Breast epithelium (tissue), 4 donors: ENCODE results near the gene REV3L. TPM values are rescaled to one million over a fixed set of nuclear protein-coding genes. Genes with fewer than 3 reads are reported as not detected.
"Not testable (repeated sequence)": the region's sequence is repeated elsewhere in the genome, so short reads cannot be mapped to it uniquely, and the experiment has no call there.

ENCODE experiments used
- DNase-seq, 2 donors: peaks; one replicate each; pipeline ENCODE4 v3.0.0-alpha.2; 2019; ENCODE audit warnings: low spot score in 2 of 2
- H3K27ac ChIP-seq, 2 donors: fragments of 200-600 bp; sonication (generic) in 1 of 2; one replicate each; pipeline ENCODE4 v1.5.1; 2016 to 2019; ENCODE audit warnings: mild to moderate bottlenecking in 1 of 2
- H3K27me3 ChIP-seq, 2 donors: fragments of 200-600 bp; sonication (generic) in 1 of 2; one replicate each; pipeline versions ENCODE4 v1.5.1 to v1.6.0; 2017 to 2019; ENCODE audit warnings: control low read depth in 1 of 2, mild to moderate bottlenecking in 1 of 2
- H3K36me3 ChIP-seq: fragments of 200-600 bp; one replicate; pipeline ENCODE4 v1.5.1; 2019
- H3K4me1 ChIP-seq, 2 donors: fragments of 200-600 bp; sonication (generic); one replicate each; pipeline ENCODE4 v1.5.1; 2016 to 2019; ENCODE audit warnings: control low read depth in 1 of 2
- H3K4me3 ChIP-seq, 3 donors: fragments of 200-600 bp; sonication (generic); 1 replicate in 2 of 3; 2 replicates in 1 of 3; pipeline ENCODE4 v1.5.1; 2016 to 2019; ENCODE audit warnings: mild to moderate bottlenecking in 3 of 3, moderate library complexity in 2 of 3
- H3K9me3 ChIP-seq, 2 donors: fragments of 200-600 bp; sonication (generic) in 1 of 2; one replicate each; pipeline ENCODE4 v1.5.1; 2016 to 2019; ENCODE audit warnings: control low read depth in 1 of 2
- POLR2A ChIP-seq: fragments of 450-650 bp; IDR thresholded peaks from one replicate; pipeline ENCODE4 v1.6.1; 2016; ENCODE audit warnings: antibody characterized with exemption, mild to moderate bottlenecking, moderate library complexity
- POLR2AphosphoS5 ChIP-seq, 3 donors: sonication (generic); formaldehyde crosslinking; IDR thresholded peaks; one replicate each; pipeline ENCODE4 v1.6.1; 2017; ENCODE audit warnings: antibody characterized with exemption in 3 of 3
- intact Hi-C: fragments of 100-400 bp; cut with DNase I; formaldehyde crosslinking; loops from one replicate; pipeline ENCODE4 v1.15.1; 2023; ENCODE audit warnings: low total_unique reads
- total RNA-seq, 3 donors: library from RNA; depleted of rRNA; stranded (reverse); fragments of >200 nt; gene quantifications; one replicate each; pipeline ENCODE4 v1.1.0, GENCODE V29; 2016
- TF ChIP-seq, protein P1 (sequence below), 3 donors: fragments of 450-650 bp; IDR thresholded peaks; one replicate each; pipeline ENCODE4 v1.5.1; 2016 to 2017; ENCODE audit warnings: antibody characterized with exemption in 3 of 3, mild to moderate bottlenecking in 3 of 3, moderate library complexity in 3 of 3

Gene REV3L
- total RNA-seq, 3 donors from 2014 or later = 50.3 to 108 (median 82.3) TPM

DNA sequence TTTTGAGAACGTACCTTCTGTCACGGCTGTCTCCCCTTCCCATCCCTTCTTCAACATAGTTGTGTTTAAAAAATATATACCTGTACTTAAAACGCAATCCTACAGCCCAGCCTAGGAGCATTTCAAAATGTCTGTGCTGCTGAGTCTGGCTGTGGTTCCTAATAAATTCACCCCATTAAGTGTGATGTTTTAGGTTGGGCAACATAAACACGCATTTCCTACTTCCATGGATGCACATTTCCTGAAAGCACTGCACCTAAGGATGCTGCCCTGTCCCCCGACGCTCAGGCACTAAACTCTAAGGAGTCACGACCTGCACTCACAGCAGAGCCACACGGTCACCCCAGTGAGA is 1.2 kb downstream of the REV3L start:
- H3K4me1 ChIP-seq = peaks cover 0 to 6% of the 10 kb centered on the region in 2 donors

DNA sequence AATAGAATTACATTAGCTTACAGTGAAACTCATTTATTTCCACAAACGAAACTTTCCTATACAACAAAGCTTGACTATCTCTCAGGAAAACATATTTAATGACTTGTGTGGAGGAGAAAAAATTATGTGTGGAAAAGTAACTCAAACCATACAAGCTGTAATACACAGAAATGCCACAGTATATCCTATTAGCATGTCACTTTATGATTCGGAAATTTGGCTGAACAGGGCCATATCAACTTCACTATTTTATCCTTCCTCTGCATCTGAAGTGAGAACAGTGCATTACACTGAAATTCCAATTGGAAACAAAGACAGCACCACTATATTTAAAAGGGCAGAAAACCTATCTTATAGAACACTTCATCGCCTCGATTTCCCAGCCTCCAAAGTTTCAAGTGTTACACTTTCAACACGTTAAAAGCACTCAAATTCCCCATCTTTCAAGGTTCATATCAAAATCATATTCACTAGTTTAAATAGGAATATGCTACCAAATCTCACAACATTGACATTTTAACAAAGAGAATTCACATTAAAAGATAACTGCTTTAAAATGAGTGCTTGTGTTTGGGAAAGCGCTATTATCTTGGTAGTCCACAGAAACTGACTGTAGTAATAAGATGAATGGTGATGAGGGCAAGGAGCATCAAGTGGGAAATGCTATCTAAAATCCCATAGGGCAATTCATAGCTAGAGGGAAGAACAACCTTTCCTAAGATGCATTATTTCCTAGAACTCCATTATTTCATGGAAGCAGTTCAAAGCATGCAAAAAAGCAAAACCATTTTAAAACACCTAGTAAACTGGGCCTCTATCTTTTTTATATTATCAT is 1.8 kb downstream of the REV3L start:
- no peaks in the 10 kb centered on the region for H3K36me3 ChIP-seq
- H3K4me3 ChIP-seq = peak overlapping the region; percentile 89 to 100 (median 99)
- intact Hi-C loops = loop anchor here (10.0 kb wide), 1 partner anchor 124 kb away; the partner anchor contains the start of gene TRAF3IP2
- DNase-seq = no peak
- no peaks in the 10 kb centered on the region for H3K27me3 ChIP-seq
- peaks cover 0 to 6% of the 10 kb centered on the region in 2 donors for H3K4me1 ChIP-seq
- H3K27ac ChIP-seq = peak overlapping the region; percentile 98 to 100
- H3K9me3 ChIP-seq = no peaks in the 10 kb centered on the region
- TF ChIP-seq, protein P1, sequence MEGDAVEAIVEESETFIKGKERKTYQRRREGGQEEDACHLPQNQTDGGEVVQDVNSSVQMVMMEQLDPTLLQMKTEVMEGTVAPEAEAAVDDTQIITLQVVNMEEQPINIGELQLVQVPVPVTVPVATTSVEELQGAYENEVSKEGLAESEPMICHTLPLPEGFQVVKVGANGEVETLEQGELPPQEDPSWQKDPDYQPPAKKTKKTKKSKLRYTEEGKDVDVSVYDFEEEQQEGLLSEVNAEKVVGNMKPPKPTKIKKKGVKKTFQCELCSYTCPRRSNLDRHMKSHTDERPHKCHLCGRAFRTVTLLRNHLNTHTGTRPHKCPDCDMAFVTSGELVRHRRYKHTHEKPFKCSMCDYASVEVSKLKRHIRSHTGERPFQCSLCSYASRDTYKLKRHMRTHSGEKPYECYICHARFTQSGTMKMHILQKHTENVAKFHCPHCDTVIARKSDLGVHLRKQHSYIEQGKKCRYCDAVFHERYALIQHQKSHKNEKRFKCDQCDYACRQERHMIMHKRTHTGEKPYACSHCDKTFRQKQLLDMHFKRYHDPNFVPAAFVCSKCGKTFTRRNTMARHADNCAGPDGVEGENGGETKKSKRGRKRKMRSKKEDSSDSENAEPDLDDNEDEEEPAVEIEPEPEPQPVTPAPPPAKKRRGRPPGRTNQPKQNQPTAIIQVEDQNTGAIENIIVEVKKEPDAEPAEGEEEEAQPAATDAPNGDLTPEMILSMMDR (IDR thresholded peaks at IDR 0.05) = no peak

More for the DNA sequence above, 1.2 kb downstream of the REV3L start:
- peak overlapping the region; percentile 89 to 100 (median 99) for H3K4me3 ChIP-seq
- TF ChIP-seq POLR2A (no peak), POLR2AphosphoS5 (IDR thresholded peaks at IDR 0.05) (no peak)
- TF ChIP-seq, protein P1 (IDR thresholded peaks at IDR 0.05) = no peak
- H3K27me3 ChIP-seq = no peaks in the 10 kb centered on the region
- no peaks in the 10 kb centered on the region for H3K36me3 ChIP-seq
- H3K27ac ChIP-seq = peak overlapping the region; percentile 98 to 100
- intact Hi-C loops = loop anchor here (10.0 kb wide), 1 partner anchor 123 kb away; the partner anchor contains the start of gene TRAF3IP2
- H3K9me3 ChIP-seq = no peaks in the 10 kb centered on the region
- DNase-seq = no peak

DNA sequence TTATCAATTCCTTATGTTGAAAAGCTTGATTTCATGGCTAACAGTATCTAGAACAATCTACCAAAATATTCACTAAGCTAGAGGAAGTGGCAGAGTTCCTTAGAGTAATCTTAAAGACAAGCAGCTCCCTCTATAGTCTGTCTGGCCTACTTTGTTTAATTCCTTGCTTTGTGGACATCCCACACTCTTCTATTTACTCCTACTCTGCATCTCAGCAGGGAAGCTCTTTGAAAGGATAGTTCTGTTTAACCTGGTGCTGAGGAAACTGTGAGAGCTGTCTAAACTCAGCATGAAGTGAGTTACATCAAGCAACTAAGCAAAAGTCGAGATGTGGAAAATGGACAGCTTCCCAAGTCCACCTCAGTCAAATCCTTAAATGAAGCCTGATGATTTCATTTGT is 4.3 kb downstream of the REV3L start:
- Histone ChIP-seq H3K36me3 (no peaks in the 10 kb centered on the region), H3K27ac (no peak overlapping the region), H3K27me3 (no peaks in the 10 kb centered on the region), H3K4me3 (no peak overlapping the region), H3K9me3 (no peaks in the 10 kb centered on the region), H3K4me1 (peaks cover 0 to 6% of the 10 kb centered on the region in 2 donors)
- intact Hi-C loops = no loop called here
- DNase-seq = no peak
- TF ChIP-seq, protein P1 (IDR thresholded peaks at IDR 0.05) = peak in 1 of 3 donors; percentile 25
- no peak for TF ChIP-seq POLR2AphosphoS5 (IDR thresholded peaks at IDR 0.05)

- intact Hi-C loops = no loop called here
- DNase-seq = no peak
- TF ChIP-seq POLR2A = no peak
- Histone ChIP-seq H3K4me1 (peaks cover 0 to 6% of the 10 kb centered on the region in 2 donors), H3K36me3 (no peaks in the 10 kb centered on the region), H3K4me3 (no peak overlapping the region), H3K27me3 (no peaks in the 10 kb centered on the region), H3K9me3 (no peaks in the 10 kb centered on the region), H3K27ac (no peak overlapping the region)
Observed at GRCh38 chr6:111478064-111478476, 4.9 kb downstream of the REV3L start.

DNA sequence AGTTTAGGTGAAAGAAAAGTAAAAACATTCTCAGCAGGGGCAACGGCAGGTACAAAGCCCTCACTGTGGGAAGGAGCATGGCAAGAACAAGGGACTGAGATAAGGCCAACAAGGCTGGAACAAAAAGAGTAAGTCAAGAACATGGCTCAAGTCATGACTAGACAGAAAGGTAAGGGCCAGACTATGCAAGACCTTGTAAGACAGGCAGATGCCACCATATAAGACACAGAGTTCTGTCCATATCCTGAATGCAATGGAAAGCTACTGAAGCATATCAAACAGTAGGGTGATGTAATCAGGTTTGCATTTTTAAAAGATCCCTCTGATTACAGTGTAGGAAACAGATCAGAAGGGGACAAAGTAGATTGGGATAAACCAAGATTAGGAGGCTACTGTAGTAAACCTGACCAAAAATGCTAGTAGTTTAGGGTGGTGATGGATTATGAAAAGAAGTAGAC is 5.5 kb downstream of the REV3L start:
- DNase-seq = no peak
- H3K36me3 ChIP-seq = no peaks in the 10 kb centered on the region
- no peak overlapping the region for H3K27ac ChIP-seq
- TF ChIP-seq, protein P1 (IDR thresholded peaks at IDR 0.05) = no peak
- TF ChIP-seq POLR2A (no peak), POLR2AphosphoS5 (IDR thresholded peaks at IDR 0.05) (no peak)
- intact Hi-C loops = no loop called here
- no peaks in the 10 kb centered on the region for H3K9me3 ChIP-seq
- no peak overlapping the region for H3K4me3 ChIP-seq
- H3K4me1 ChIP-seq = peaks cover 0 to 6% of the 10 kb centered on the region in 2 donors
- no peaks in the 10 kb centered on the region for H3K27me3 ChIP-seq

DNA sequence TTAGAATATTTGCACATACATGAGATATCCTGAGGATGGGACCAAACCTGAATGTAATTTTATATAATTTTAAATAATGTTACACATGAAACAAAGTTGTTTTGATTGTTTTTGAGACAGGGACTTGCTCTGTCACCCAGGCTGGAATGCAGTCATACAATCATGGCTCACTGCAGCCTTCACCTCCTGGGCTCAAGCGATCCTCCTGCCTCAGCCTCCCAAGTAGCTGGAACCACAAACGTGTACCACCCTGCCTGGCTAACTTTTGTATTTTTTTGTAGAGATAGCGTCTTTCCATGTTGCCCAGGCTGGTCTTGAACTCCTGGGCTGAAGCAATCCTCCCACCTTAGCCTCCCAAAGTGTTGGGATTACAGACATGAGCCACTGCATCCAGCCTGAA is 7.0 kb downstream of the REV3L start:
- DNase-seq, H3K27ac ChIP-seq, H3K27me3 ChIP-seq, H3K36me3 ChIP-seq, intact Hi-C loops, H3K4me1 ChIP-seq, H3K4me3 ChIP-seq, H3K9me3 ChIP-seq: not testable (repeated sequence)
